Gastroesophageal sphincter (tissue), 3 donors: Measurements from ENCODE around the gene PEX11B.

Source experiments
- CTCF ChIP-seq, 4 experiments: fragments of 200-600 bp in 2 of 4; fragments of 450-650 bp in 2 of 4; sonication (generic) in 1 of 4; IDR thresholded peaks; one replicate each; pipeline ENCODE4 v1.5.1; 2017 to 2019; ENCODE audit warnings: antibody characterized with exemption in 4 of 4, mild to moderate bottlenecking in 2 of 4, moderate library complexity in 2 of 4
- EP300 ChIP-seq: sonication (generic); formaldehyde crosslinking; IDR thresholded peaks from one replicate; pipeline ENCODE4 v1.6.1; 2017; ENCODE audit warnings: antibody characterized with exemption, mild to moderate bottlenecking
- POLR2A ChIP-seq, 2 donors: fragments of 450-650 bp; IDR thresholded peaks; one replicate each; pipeline ENCODE4 v1.6.1; 2017; ENCODE audit warnings: antibody characterized with exemption in 2 of 2, mild to moderate bottlenecking in 2 of 2, moderate library complexity in 1 of 2
- POLR2AphosphoS5 ChIP-seq: sonication (generic); formaldehyde crosslinking; IDR thresholded peaks from one replicate; pipeline ENCODE4 v1.6.1; 2017; ENCODE audit warnings: antibody characterized with exemption

GRCh38 chr1:145886390-145886789, 32.1 kb downstream of the PEX11B start:
- TF ChIP-seq CTCF (IDR thresholded peaks at IDR 0.05) = no peak
- TF ChIP-seq POLR2A (IDR thresholded peaks at IDR 0.05) = no peak
- TF ChIP-seq POLR2AphosphoS5 = no peak
- no peak for TF ChIP-seq EP300
